Neural cell (in vitro differentiated cells): ENCODE measurements around the gene OR52E1. TPM values are rescaled to one million over a fixed set of nuclear protein-coding genes. Genes with fewer than 3 reads are reported as not detected.

ENCODE experiments used
- H2AFZ ChIP-seq: fragments of 200-600, 300-800 bp; sonication (generic), shearing (Covaris generic); 2 replicates; pipeline ENCODE4 v1.6.0; 2014; ENCODE audit warnings: low read depth, mild to moderate bottlenecking, antibody characterized with exemption, low read length, moderate library complexity
- H3F3A ChIP-seq: fragments of 200-600 bp; shearing (Covaris generic); 2 replicates; pipeline ENCODE4 v1.6.1; 2016; ENCODE audit warnings: mild to moderate bottlenecking, moderate library complexity, mixed read lengths, antibody characterized with exemption, low read length; ENCODE audit not compliant: insufficient read depth, poor library complexity, severe bottlenecking
- H3K27ac ChIP-seq: fragments of 200-600, 300-800 bp; sonication (generic), shearing (Covaris generic); 2 replicates; pipeline ENCODE4 v1.5.1; 2014; ENCODE audit warnings: mild to moderate bottlenecking, low read length, moderate library complexity
- H3K27me3 ChIP-seq: fragments of 300-800, 200-600 bp; sonication (generic), shearing (Covaris generic); 2 replicates; pipeline ENCODE4 v1.6.0; 2014; ENCODE audit warnings: mild to moderate bottlenecking, low read depth, low read length, moderate library complexity; ENCODE audit not compliant: insufficient read depth
- H3K36me3 ChIP-seq: fragments of 300-800, 200-600 bp; sonication (generic), shearing (Covaris generic); 2 replicates; pipeline ENCODE4 v1.5.1; 2014; ENCODE audit warnings: mild to moderate bottlenecking, antibody characterized with exemption, low read length, moderate library complexity; ENCODE audit not compliant: insufficient read depth
- H3K4me2 ChIP-seq: fragments of 300-800, 200-600 bp; sonication (generic), shearing (Covaris generic); 2 replicates; pipeline ENCODE4 v1.6.0; 2014; ENCODE audit warnings: mild to moderate bottlenecking, low read length
- H3K4me3 ChIP-seq: fragments of 300-800, 200-600 bp; sonication (generic), shearing (Covaris generic); 2 replicates; pipeline ENCODE4 v1.5.1; 2014; ENCODE audit warnings: mild to moderate bottlenecking, low read length, moderate library complexity
- H3K79me2 ChIP-seq: fragments of 200-600 bp; shearing (Covaris generic); replicated peaks from 2 replicates; pipeline ENCODE4 v1.6.0; 2014; ENCODE audit warnings: mild to moderate bottlenecking, low read length, moderate library complexity; ENCODE audit not compliant: insufficient read depth
- H3K9ac ChIP-seq: fragments of 300-800, 200-600 bp; sonication (generic), shearing (Covaris generic); 2 replicates; pipeline ENCODE4 v1.6.1; 2016; ENCODE audit warnings: mild to moderate bottlenecking, low read length, mixed read lengths
- H3K9me2 ChIP-seq: fragments of 200-600 bp; shearing (Covaris generic); 2 replicates; pipeline ENCODE4 v1.6.1; 2016; ENCODE audit warnings: mild to moderate bottlenecking, low read length, mixed read lengths; ENCODE audit not compliant: insufficient read depth
- H3K9me3 ChIP-seq: fragments of 200-600, 300-800 bp; sonication (generic), shearing (Covaris generic); 2 replicates; pipeline ENCODE4 v1.6.1; 2016; ENCODE audit warnings: mild to moderate bottlenecking, mixed run types, low read length, moderate library complexity, mixed read lengths
- H4K20me1 ChIP-seq: fragments of 200-600 bp; shearing (Covaris generic); 2 replicates; pipeline ENCODE4 v1.6.1; 2016; ENCODE audit warnings: mild to moderate bottlenecking, mixed run types; ENCODE audit not compliant: insufficient read depth
- CTCF ChIP-seq: fragments of 450-650 bp; IDR thresholded peaks from 2 replicates; pipeline ENCODE4 v1.5.1; 2014; ENCODE audit warnings: antibody characterized with exemption, mild to moderate bottlenecking, moderate library complexity; ENCODE audit not compliant: poor library complexity, severe bottlenecking
- EP300 ChIP-seq: fragments of 450-650 bp; conservative IDR thresholded peaks from 2 replicates; pipeline ENCODE4 v1.6.1; 2014; ENCODE audit warnings: antibody characterized with exemption, mild to moderate bottlenecking, moderate library complexity; ENCODE audit not compliant: poor library complexity, severe bottlenecking
- EZH2 ChIP-seq: fragments of 200-600, 300-800 bp; shearing (Covaris generic), sonication (generic); IDR thresholded peaks from 2 replicates; pipeline ENCODE4 v1.6.1; 2014; ENCODE audit warnings: antibody characterized with exemption, low read length, borderline replicate concordance, mild to moderate bottlenecking; ENCODE audit not compliant: insufficient read depth, poor library complexity, severe bottlenecking
- MXI1 ChIP-seq: fragments of 450-650 bp; conservative IDR thresholded peaks from 2 replicates; pipeline ENCODE4 v1.6.1; 2014; ENCODE audit warnings: antibody characterized with exemption, mild to moderate bottlenecking; ENCODE audit not compliant: poor library complexity, severe bottlenecking
- POLR2AphosphoS5 ChIP-seq: IDR thresholded peaks from 2 replicates; pipeline ENCODE4 v1.6.1; 2012
- RAD21 ChIP-seq: fragments of 450-650 bp; conservative IDR thresholded peaks from 2 replicates; pipeline ENCODE4 v1.6.1; 2014; ENCODE audit warnings: antibody characterized with exemption, mild to moderate bottlenecking, moderate library complexity
- REST ChIP-seq: IDR thresholded peaks from 2 replicates; pipeline ENCODE4 v1.6.1; 2012; ENCODE audit warnings: borderline replicate concordance
- SMC3 ChIP-seq: fragments of 450-650 bp; conservative IDR thresholded peaks from 2 replicates; pipeline ENCODE4 v1.6.1; 2014; ENCODE audit warnings: antibody characterized with exemption, mild to moderate bottlenecking, moderate library complexity; ENCODE audit not compliant: poor library complexity
- TAF1 ChIP-seq: IDR thresholded peaks from 2 replicates; pipeline ENCODE4 v1.6.1; 2012; ENCODE audit warnings: low read depth
- polyA plus RNA-seq: library from polyadenylated mRNA; depleted of rRNA; stranded (reverse); fragments of >200 nt; gene quantifications from 2 replicates; pipeline ENCODE4 v1.2.3, GENCODE V29; 2014

OR52E1 gene
- polyA plus RNA-seq, 1 donor from 2014 or later: not detected

- Histone ChIP-seq H3K9me3 (no peaks in the 10 kb centered on the region), H3K9ac (no peak overlapping the region), H3K9me2 (no peaks in the 10 kb centered on the region), H3K4me3 (no peak overlapping the region), H3K27ac (no peak overlapping the region), H3K27me3 (no peaks in the 10 kb centered on the region), H2AFZ (no peak overlapping the region), H4K20me1 (no peaks in the 10 kb centered on the region), H3K36me3 (no peaks in the 10 kb centered on the region), H3K79me2 (no peaks in the 10 kb centered on the region), H3F3A (no peaks in the 10 kb centered on the region), H3K4me2 (no peak overlapping the region)
- TF ChIP-seq CTCF (no peak), EP300 (no peak), MXI1 (no peak), SMC3 (no peak), RAD21 (no peak), REST (no peak), TAF1 (no peak), EZH2 (no peak), POLR2AphosphoS5 (no peak)
Observed at GRCh38 chr11:5036669-5037068, 32.7 kb upstream of the OR52E1 start.

- H3K9ac ChIP-seq: no peak overlapping the region
- H3K4me3 ChIP-seq: no peak overlapping the region
- no peaks in the 10 kb centered on the region for H3K79me2 ChIP-seq
- no peaks in the 10 kb centered on the region for H3K27me3 ChIP-seq
- H3K36me3 ChIP-seq: no peaks in the 10 kb centered on the region
- no peaks in the 10 kb centered on the region for H3K9me2 ChIP-seq
- H3K4me2 ChIP-seq: no peak overlapping the region
- H2AFZ ChIP-seq: no peak overlapping the region
- no peaks in the 10 kb centered on the region for H3K9me3 ChIP-seq
- TF ChIP-seq MXI1: no peak
- no peak for TF ChIP-seq RAD21
- no peak for TF ChIP-seq SMC3
- TF ChIP-seq TAF1: no peak
- TF ChIP-seq POLR2AphosphoS5: no peak
- TF ChIP-seq CTCF: no peak
- no peak overlapping the region for H3K27ac ChIP-seq
- no peaks in the 10 kb centered on the region for H4K20me1 ChIP-seq
- H3F3A ChIP-seq: no peaks in the 10 kb centered on the region
Observed at GRCh38 chr11:5037926-5038325, 31.4 kb upstream of the OR52E1 start.
